SU-DHL-6 (cell line): ENCODE data around the gene DNAL4.

ENCODE experiments used
- EZH2phosphoT487 ChIP-seq: fragments of 200-600 bp; sonication (generic), shearing (Covaris generic); conservative IDR thresholded peaks from 2 replicates; pipeline ENCODE4 v1.6.1; 2018; ENCODE audit warnings: mild to moderate bottlenecking, antibody characterized with exemption, low read length, moderate library complexity, mixed read lengths
- TF ChIP-seq, protein P1 (sequence below): fragments of 200-600 bp; sonication (generic); IDR thresholded peaks from one replicate; pipeline ENCODE4 v1.5.1; 2017; ENCODE audit warnings: antibody characterized with exemption, mild to moderate bottlenecking, low read length, moderate library complexity; ENCODE audit not compliant: insufficient read depth, poor library complexity, severe bottlenecking

DNA sequence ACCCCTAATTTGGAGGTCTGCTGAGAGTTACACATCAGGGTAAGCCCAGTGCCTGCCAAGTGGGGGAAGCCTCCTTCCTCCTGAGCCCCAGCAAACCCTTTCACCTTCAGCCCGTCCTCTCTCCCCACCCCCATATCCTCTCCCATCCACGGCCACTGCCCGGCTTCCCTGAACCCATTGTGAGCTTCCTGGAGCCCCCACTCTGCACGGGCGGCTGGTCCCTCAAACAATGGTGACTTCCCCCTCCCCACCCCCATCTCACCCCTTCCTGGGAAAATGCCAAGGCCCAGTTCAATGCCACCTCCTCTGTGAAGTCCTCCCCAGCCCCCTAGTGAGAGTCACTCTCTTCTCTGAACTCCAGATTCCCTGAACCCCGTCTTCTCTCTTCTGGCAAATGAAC, 17.9 kb downstream of the DNAL4 start:
- TF ChIP-seq, protein P1, sequence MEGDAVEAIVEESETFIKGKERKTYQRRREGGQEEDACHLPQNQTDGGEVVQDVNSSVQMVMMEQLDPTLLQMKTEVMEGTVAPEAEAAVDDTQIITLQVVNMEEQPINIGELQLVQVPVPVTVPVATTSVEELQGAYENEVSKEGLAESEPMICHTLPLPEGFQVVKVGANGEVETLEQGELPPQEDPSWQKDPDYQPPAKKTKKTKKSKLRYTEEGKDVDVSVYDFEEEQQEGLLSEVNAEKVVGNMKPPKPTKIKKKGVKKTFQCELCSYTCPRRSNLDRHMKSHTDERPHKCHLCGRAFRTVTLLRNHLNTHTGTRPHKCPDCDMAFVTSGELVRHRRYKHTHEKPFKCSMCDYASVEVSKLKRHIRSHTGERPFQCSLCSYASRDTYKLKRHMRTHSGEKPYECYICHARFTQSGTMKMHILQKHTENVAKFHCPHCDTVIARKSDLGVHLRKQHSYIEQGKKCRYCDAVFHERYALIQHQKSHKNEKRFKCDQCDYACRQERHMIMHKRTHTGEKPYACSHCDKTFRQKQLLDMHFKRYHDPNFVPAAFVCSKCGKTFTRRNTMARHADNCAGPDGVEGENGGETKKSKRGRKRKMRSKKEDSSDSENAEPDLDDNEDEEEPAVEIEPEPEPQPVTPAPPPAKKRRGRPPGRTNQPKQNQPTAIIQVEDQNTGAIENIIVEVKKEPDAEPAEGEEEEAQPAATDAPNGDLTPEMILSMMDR = no peak
- no peak for TF ChIP-seq EZH2phosphoT487
